ENCODE results near the gene PLIN5. TPM values are rescaled to one million over a fixed set of nuclear protein-coding genes. Genes with fewer than 3 reads are reported as not detected.

The PLIN5 gene
- total RNA-seq, 2 experiments from 2014 or later: 0.31 to 0.93 TPM

DNA sequence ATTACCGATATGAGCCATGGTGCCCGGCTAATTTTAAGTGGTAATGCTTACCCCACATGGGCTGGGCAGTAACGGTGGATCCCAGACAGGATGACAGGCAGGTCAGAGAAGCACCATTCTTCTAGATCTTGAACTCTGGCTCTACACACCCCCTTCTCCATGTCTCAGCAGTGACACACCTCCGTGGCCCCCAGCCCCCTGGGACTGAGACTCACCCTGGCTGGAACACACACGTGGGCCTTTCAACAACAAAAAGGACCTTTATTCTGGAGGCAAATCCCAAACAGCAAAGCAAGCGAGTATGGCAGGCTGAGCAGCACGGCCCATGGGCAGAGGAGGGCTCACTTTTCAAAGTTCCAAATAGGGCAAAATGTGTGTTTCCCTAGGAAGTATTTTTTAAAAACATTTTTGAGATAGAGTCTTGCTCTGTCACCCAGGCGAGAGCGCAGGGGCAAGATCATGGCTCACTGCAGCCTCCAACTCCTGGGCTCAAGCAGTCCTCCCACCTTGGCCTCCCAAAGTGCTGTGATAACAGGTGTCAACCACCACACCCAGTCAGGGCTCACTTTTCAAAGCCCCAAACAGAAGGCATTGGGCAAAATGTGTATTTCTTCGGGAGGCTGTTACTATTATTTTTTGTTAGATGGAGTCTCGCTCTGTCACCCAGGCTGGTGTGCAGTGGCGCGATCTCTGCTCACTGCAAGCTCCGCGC is 12.6 kb downstream of the PLIN5 start:
- H3K4me3 ChIP-seq (ENCODE audit: low read length): no peak overlapping the region
- H3K36me3 Mint-ChIP-seq (ENCODE audit: low read depth): no peaks in the 10 kb centered on the region
- peaks cover 0 to 12% of the 10 kb centered on the region in 2 experiments for H3K9me3 ChIP-seq (ENCODE audit: control insufficient read depth in 1 of 2, insufficient read depth in 1 of 2, low read length in 2 of 2)
- POLR2A ChIA-PET: interaction anchor here (1.3 kb wide), 1 partner anchor 51 kb away, joined by 3 read pairs; no protein-coding TSS in a partner anchor
- no peak overlapping the region for H3K27ac ChIP-seq (ENCODE audit: low read depth in 1 of 2, low read length in 2 of 2)
- H3K4me1 Mint-ChIP-seq (ENCODE audit: low read depth): no peaks in the 10 kb centered on the region
- no peak overlapping the region for H3K27ac Mint-ChIP-seq
- H3K36me3 ChIP-seq (ENCODE audit: insufficient read depth, low read length): no peaks in the 10 kb centered on the region
- CTCF ChIA-PET: interaction anchor here (0.8 to 1.0 kb wide), 2 partner anchors 13 to 51 kb away, joined by 3 read pairs; partner anchors contain the start of gene PLIN5
- no peaks in the 10 kb centered on the region for H3K27me3 ChIP-seq (ENCODE audit: control insufficient read depth in 1 of 2, insufficient read depth in 2 of 2, low read length in 2 of 2)
- no peaks in the 10 kb centered on the region for H3K9me3 Mint-ChIP-seq
- DNase-seq (no peak), ATAC-seq (ENCODE audit: poor library complexity) (no peak)
- intact Hi-C loops (cut with DNase I, micrococcal nuclease): no loop called here
- H3K27me3 Mint-ChIP-seq: no peaks in the 10 kb centered on the region
- TF ChIP-seq, protein P1, sequence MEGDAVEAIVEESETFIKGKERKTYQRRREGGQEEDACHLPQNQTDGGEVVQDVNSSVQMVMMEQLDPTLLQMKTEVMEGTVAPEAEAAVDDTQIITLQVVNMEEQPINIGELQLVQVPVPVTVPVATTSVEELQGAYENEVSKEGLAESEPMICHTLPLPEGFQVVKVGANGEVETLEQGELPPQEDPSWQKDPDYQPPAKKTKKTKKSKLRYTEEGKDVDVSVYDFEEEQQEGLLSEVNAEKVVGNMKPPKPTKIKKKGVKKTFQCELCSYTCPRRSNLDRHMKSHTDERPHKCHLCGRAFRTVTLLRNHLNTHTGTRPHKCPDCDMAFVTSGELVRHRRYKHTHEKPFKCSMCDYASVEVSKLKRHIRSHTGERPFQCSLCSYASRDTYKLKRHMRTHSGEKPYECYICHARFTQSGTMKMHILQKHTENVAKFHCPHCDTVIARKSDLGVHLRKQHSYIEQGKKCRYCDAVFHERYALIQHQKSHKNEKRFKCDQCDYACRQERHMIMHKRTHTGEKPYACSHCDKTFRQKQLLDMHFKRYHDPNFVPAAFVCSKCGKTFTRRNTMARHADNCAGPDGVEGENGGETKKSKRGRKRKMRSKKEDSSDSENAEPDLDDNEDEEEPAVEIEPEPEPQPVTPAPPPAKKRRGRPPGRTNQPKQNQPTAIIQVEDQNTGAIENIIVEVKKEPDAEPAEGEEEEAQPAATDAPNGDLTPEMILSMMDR (IDR thresholded peaks at IDR 0.05): no peak
- H3K4me3 Mint-ChIP-seq: no peak overlapping the region
- no peaks in the 10 kb centered on the region for H3K4me1 ChIP-seq (ENCODE audit: insufficient read depth, low read length)

DNA sequence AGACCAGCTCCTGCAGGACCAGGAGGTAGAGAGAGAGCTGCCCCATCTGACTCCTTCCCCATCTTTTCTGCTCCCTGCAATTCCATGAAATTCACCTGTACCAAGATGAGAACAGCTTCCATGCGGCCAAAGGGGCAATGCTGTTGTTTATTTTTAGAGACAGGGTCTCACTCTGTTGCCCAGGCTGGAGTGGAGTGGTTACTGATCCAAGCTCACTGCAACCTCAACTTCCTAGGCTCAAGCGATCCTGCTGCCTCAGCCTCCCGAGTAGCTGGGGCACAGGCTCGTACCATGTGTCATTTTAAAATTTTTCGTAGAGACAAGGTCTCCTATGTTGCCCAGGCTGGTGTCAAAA is 13.2 kb downstream of the PLIN5 start:
- H3K4me1 ChIP-seq (ENCODE audit: insufficient read depth, low read length): no peaks in the 10 kb centered on the region
- no peak overlapping the region for H3K27ac ChIP-seq (ENCODE audit: low read depth in 1 of 2, low read length in 2 of 2)
- Mint-ChIP-seq H3K4me1 (ENCODE audit: low read depth) (no peaks in the 10 kb centered on the region), H3K27me3 (no peaks in the 10 kb centered on the region), H3K27ac (no peak overlapping the region), H3K36me3 (ENCODE audit: low read depth) (no peaks in the 10 kb centered on the region), H3K4me3 (no peak overlapping the region), H3K9me3 (no peaks in the 10 kb centered on the region)
- TF ChIP-seq, protein P1 (IDR thresholded peaks at IDR 0.05): no peak
- H3K27me3 ChIP-seq (ENCODE audit: control insufficient read depth in 1 of 2, insufficient read depth in 2 of 2, low read length in 2 of 2): no peaks in the 10 kb centered on the region
- no peaks in the 10 kb centered on the region for H3K36me3 ChIP-seq (ENCODE audit: insufficient read depth, low read length)
- H3K4me3 ChIP-seq (ENCODE audit: low read length): no peak overlapping the region
- H3K9me3 ChIP-seq (ENCODE audit: control insufficient read depth in 1 of 2, insufficient read depth in 1 of 2, low read length in 2 of 2): peaks cover 0 to 12% of the 10 kb centered on the region in 2 experiments
- no peak for ATAC-seq (ENCODE audit: poor library complexity)
- intact Hi-C loops (cut with DNase I, micrococcal nuclease): no loop called here
- DNase-seq: no peak
- CTCF ChIA-PET: no interaction called here
- POLR2A ChIA-PET: no interaction called here

DNA sequence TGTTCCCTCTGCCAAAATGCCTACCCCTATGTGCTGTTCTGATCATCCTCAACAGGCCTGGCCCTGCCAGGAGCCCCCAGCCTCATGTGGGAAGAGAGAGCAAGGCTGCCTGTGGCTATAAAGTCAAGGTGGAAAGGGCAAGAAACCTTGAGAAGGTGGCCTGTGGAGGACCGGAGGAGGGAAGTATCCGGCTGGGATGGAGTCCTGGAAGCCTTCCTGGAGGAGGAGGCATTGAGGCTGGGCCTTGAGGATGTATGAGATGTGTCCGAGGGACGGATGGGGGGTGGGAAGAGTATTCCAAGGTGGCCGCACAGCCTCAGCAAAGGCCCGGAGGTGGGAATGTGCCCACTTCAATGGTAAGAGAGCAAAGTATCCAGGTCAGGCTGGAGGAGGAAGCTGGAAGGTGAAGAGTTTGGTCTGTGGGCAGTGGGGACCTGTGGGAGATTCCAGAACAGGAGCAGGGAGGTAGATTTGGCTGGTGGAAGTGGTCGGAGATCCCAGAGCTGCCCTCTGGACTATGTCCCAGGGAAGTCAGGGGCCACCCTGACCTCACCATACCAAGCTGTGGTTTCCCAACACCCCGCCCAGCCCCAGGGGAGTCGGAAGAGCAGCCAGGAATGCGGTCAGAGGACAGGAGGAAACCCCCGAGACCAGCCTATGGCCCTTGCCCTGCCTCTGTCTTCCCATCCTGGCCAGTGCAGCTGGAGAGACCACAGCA is 13.7 kb downstream of the PLIN5 start:
- Histone ChIP-seq H3K4me1 (ENCODE audit: insufficient read depth, low read length) (no peaks in the 10 kb centered on the region), H3K9me3 (ENCODE audit: control insufficient read depth in 1 of 2, insufficient read depth in 1 of 2, low read length in 2 of 2) (peaks cover 0 to 12% of the 10 kb centered on the region in 2 experiments), H3K27me3 (ENCODE audit: control insufficient read depth in 1 of 2, insufficient read depth in 2 of 2, low read length in 2 of 2) (no peaks in the 10 kb centered on the region), H3K27ac (ENCODE audit: low read depth in 1 of 2, low read length in 2 of 2) (no peak overlapping the region), H3K4me3 (ENCODE audit: low read length) (no peak overlapping the region), H3K36me3 (ENCODE audit: insufficient read depth, low read length) (no peaks in the 10 kb centered on the region)
- intact Hi-C loops (cut with DNase I, micrococcal nuclease): no loop called here
- ChIA-PET CTCF (interaction anchor here (0.7 kb wide), 1 partner anchor 33 kb away, joined by 3 read pairs; no protein-coding TSS in a partner anchor), POLR2A (no interaction called here)
- H3K27ac Mint-ChIP-seq: no peak overlapping the region
- H3K4me1 Mint-ChIP-seq (ENCODE audit: low read depth): no peaks in the 10 kb centered on the region
- ATAC-seq (ENCODE audit: poor library complexity) (no peak), DNase-seq (no peak)
- TF ChIP-seq, protein P1 (IDR thresholded peaks at IDR 0.05): no peak
- no peaks in the 10 kb centered on the region for H3K27me3 Mint-ChIP-seq
- H3K9me3 Mint-ChIP-seq: no peaks in the 10 kb centered on the region
- H3K36me3 Mint-ChIP-seq (ENCODE audit: low read depth): no peaks in the 10 kb centered on the region
- H3K4me3 Mint-ChIP-seq: no peak overlapping the region

Measured in CD4-positive, alpha-beta T cell (primary cell).